DOHH2 (cell line): Measurements from ENCODE around the gene CD79B.

Experiments used
- H3F3A ChIP-seq: fragments of 200-600 bp; sonication (generic), shearing (Covaris generic); 2 replicates; pipeline ENCODE4 v1.6.0; 2016; ENCODE audit warnings: antibody characterized with exemption, mild to moderate bottlenecking; ENCODE audit not compliant: control insufficient read depth, insufficient read depth
- H3K27ac ChIP-seq: fragments of 200-600 bp; sonication (generic); 2 replicates; pipeline ENCODE4 v1.5.1; 2014; ENCODE audit warnings: low read depth, mild to moderate bottlenecking, low read length, moderate library complexity
- H3K27me3 ChIP-seq: fragments of 200-600 bp; sonication (generic); 2 replicates; pipeline ENCODE4 v1.6.1; 2014; ENCODE audit warnings: mild to moderate bottlenecking, low read length, mixed read lengths; ENCODE audit not compliant: control insufficient read depth
- H3K36me3 ChIP-seq: fragments of 200-600 bp; sonication (generic); 2 replicates; pipeline ENCODE4 v1.6.1; 2014; ENCODE audit warnings: mild to moderate bottlenecking, low read length, moderate library complexity, mixed read lengths; ENCODE audit not compliant: control insufficient read depth
- H3K4me1 ChIP-seq: fragments of 200-600 bp; sonication (generic); 2 replicates; pipeline ENCODE4 v1.6.1; 2014; ENCODE audit warnings: mild to moderate bottlenecking, low read length, mixed read lengths; ENCODE audit not compliant: control insufficient read depth
- H3K4me2 ChIP-seq: fragments of 200-600 bp; sonication (generic); 2 replicates; pipeline ENCODE4 v1.6.0; 2014; ENCODE audit warnings: mild to moderate bottlenecking, low read length, moderate library complexity
- H3K4me3 ChIP-seq: fragments of 200-600 bp; sonication (generic); 2 replicates; pipeline ENCODE4 v1.5.1; 2014; ENCODE audit warnings: mild to moderate bottlenecking, low read length, mixed read lengths
- H3K79me2 ChIP-seq: fragments of 200-600 bp; sonication (generic); 2 replicates; pipeline ENCODE4 v1.6.1; 2014; ENCODE audit warnings: mild to moderate bottlenecking, low read length, mixed read lengths; ENCODE audit not compliant: control insufficient read depth
- H3K9me2 ChIP-seq: fragments of 200-600 bp; sonication (generic); replicated peaks from 2 replicates; pipeline ENCODE4 v1.6.1; 2014; ENCODE audit warnings: mild to moderate bottlenecking, low read length, mixed read lengths; ENCODE audit not compliant: control insufficient read depth
- H3K9me3 ChIP-seq: fragments of 200-600 bp; sonication (generic); 2 replicates; pipeline ENCODE4 v1.6.1; 2014; ENCODE audit warnings: antibody characterized with exemption, low read length, mixed read lengths; ENCODE audit not compliant: control insufficient read depth, insufficient read depth
- H4K20me1 ChIP-seq: fragments of 200-600 bp; sonication (generic); 2 replicates; pipeline ENCODE4 v1.6.0; 2014; ENCODE audit warnings: low read depth, mild to moderate bottlenecking, antibody characterized with exemption, low read length, moderate library complexity; ENCODE audit not compliant: control insufficient read depth, insufficient read depth
- CTCF ChIP-seq: fragments of 200-600 bp; sonication (generic); IDR thresholded peaks from one replicate; pipeline ENCODE4 v1.5.1; 2014; ENCODE audit warnings: antibody characterized with exemption, mild to moderate bottlenecking, low read depth, low read length; ENCODE audit not compliant: poor library complexity, severe bottlenecking
- EZH2phosphoT487 ChIP-seq: fragments of 200-600 bp; sonication (generic); IDR thresholded peaks from 2 replicates; pipeline ENCODE4 v1.6.1; 2017; ENCODE audit warnings: borderline replicate concordance, mild to moderate bottlenecking, antibody characterized with exemption, low read length, moderate library complexity, mixed read lengths

CD79B gene

GRCh38 chr17:63942309-63942985 lies 10.3 kb upstream of the CD79B start:
- H3K79me2 ChIP-seq = no peaks in the 10 kb centered on the region
- peaks cover 7% of the 10 kb centered on the region; the same call in 1 of the 2 replicates for H3F3A ChIP-seq
- no peaks in the 10 kb centered on the region for H4K20me1 ChIP-seq
- H3K9me3 ChIP-seq = no peaks in the 10 kb centered on the region
- no peaks in the 10 kb centered on the region for H3K36me3 ChIP-seq
- H3K27ac ChIP-seq = no peak overlapping the region
- no peaks in the 10 kb centered on the region for H3K9me2 ChIP-seq
- no peak for TF ChIP-seq EZH2phosphoT487
- no peak for TF ChIP-seq CTCF
- peaks cover 59% of the 10 kb centered on the region for H3K4me1 ChIP-seq
- H3K27me3 ChIP-seq = no peaks in the 10 kb centered on the region
- H3K4me3 ChIP-seq = no peak overlapping the region
- H3K4me2 ChIP-seq = no peak overlapping the region

- peaks cover 7% of the 10 kb centered on the region; the same call in 1 of the 2 replicates for H3F3A ChIP-seq
- H3K27ac ChIP-seq = no peak overlapping the region
- H3K79me2 ChIP-seq = no peaks in the 10 kb centered on the region
- H3K27me3 ChIP-seq = no peaks in the 10 kb centered on the region
- H3K4me1 ChIP-seq = peaks cover 61% of the 10 kb centered on the region
- no peaks in the 10 kb centered on the region for H4K20me1 ChIP-seq
- no peak overlapping the region for H3K4me2 ChIP-seq
- H3K36me3 ChIP-seq = no peaks in the 10 kb centered on the region
- no peak overlapping the region for H3K4me3 ChIP-seq
- no peaks in the 10 kb centered on the region for H3K9me2 ChIP-seq
- no peaks in the 10 kb centered on the region for H3K9me3 ChIP-seq
- TF ChIP-seq EZH2phosphoT487 = no peak
- no peak for TF ChIP-seq CTCF
Measured at GRCh38 chr17:63941751-63942150, 9.6 kb upstream of the CD79B start.

- Histone ChIP-seq H3K4me3 (no peak overlapping the region), H3K4me1 (peaks cover 61% of the 10 kb centered on the region), H3K27ac (no peak overlapping the region), H3F3A (peaks cover 7% of the 10 kb centered on the region; the same call in 1 of the 2 replicates), H3K79me2 (no peaks in the 10 kb centered on the region), H3K4me2 (no peak overlapping the region), H4K20me1 (no peaks in the 10 kb centered on the region), H3K9me3 (no peaks in the 10 kb centered on the region), H3K9me2 (no peaks in the 10 kb centered on the region), H3K27me3 (no peaks in the 10 kb centered on the region), H3K36me3 (no peaks in the 10 kb centered on the region)
- TF ChIP-seq CTCF (no peak), EZH2phosphoT487 (no peak)
Measured at GRCh38 chr17:63941162-63941561, 9.0 kb upstream of the CD79B start.
